Activated effector memory CD4-positive, alpha-beta T cell treated with anti-CD3 and anti-CD28 coated beads, Interleukin-2, amount 50 U/mL, for 16 hours (primary cell): ENCODE measurements around the gene FGD2.
"Not testable (repeated sequence)": the region's sequence is repeated elsewhere in the genome, so short reads cannot be mapped to it uniquely, and the experiment has no call there.

Experiments
- DNase-seq: peaks from one replicate; pipeline ENCODE4 v3.0.0-alpha.2; 2020

The FGD2 gene

DNA sequence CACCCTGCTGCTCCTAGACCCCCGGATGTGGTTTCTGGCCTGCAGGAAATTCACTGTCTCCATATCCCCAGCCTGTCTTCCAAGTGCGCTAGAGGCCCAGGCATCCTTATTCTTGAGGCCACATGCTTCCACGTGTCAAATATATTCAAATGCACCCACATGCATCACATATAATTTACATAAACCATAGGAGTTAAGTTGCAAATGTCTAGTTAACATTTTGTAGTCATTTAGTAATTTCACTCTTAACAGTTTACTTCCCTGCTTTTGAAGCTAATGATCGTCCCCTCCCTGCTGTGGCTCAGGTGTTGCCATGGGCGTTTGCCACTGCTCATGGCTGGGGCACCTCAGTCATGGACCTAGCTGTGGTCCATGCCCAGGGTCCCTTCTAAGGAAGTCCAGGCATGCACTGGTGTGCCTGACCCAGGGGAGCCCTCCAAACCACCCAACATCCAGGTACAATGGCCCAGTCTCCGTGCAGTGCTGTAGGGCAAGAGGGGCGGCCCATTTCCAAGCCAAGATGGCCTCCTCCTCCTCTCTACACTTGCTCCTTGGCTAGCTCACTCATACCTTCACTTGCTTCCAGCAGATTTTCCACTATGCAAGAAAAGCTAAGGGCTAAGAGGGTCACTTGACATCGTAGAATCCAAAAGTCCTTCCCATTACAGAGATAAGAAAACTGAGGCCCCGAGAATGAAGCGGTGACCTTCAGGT is 42.4 kb downstream of the FGD2 start:
- DNase-seq, result no peak

DNA sequence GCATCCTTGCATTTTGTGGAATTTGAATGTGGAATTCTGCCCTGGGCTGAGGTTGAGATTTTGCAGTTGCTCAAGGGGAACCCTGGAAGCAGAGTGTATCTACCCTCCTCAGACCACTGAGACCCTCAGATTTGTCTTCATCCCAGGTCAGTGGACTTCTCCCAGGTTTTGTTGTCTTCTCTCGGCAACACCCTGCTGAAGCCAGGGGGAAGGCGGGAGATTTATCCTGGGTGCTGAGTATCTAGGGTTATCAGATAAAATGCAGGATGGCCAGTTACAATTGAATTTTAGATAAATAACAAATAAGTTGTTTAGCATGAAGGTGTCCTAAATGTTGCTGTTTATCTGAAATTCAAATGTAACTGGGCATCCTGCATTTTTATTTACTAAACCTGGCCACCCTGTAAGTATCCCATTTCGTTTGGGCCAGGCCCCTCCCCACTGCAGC is 43.0 kb downstream of the FGD2 start:
- DNase-seq, result no peak

DNA sequence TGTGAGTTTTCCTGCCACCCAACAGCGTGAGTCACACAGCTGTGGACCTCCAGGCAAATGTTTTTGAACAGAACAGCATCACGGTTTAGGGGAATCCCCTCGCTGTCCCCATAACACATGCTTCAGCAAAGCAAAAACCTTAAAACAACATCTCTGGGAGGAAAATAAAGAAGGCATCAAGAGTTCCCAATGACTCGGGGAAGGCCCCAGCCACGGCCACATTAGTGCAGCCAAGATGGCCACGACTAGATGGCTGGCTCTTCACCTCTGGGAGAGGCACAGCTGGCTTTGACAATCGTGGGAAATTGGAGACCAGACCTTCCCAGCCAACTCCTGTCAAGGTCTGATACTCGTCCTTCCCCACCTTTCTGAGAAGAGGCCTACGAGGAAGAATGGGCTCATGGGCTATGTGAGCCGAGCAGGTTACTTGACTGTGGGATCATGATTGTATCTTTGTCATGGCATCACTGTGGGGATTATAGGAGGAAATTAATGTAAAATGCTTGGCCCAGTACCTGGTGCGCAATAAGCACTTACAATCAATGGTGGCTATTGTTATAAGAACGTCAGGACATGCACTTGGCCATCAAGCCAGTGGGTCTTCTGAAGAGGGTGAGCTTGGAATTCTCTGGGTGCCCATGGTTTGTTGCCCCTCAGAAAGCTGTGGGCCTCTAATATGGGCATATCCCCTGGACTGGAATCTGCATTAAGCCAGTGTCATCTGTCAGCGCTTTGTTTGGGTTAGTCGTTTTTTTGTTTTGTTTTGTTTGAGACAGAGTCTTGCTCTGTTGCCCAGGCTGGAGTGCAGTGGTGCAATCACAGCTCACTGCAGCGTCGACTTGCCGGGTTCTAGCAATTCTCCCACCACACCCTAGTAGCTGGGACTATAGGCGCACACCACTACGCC is 43.6 kb downstream of the FGD2 start:
- peak; percentile 90 for DNase-seq

DNA sequence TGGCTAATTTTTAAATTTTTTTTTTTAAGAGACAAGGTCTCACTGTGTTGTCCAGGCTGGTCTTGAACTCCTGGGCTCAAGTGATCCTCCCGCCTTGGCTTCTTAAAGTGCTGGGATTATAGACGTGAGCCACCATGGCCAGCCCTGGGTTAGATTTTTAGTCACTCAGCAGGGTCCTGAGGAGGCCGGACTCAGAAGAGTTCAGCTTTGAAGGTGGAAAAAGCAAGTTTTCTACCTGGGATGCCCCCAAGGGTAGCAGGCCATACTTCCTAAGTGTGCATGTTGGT is 44.2 kb downstream of the FGD2 start:
- no peak for DNase-seq

DNA sequence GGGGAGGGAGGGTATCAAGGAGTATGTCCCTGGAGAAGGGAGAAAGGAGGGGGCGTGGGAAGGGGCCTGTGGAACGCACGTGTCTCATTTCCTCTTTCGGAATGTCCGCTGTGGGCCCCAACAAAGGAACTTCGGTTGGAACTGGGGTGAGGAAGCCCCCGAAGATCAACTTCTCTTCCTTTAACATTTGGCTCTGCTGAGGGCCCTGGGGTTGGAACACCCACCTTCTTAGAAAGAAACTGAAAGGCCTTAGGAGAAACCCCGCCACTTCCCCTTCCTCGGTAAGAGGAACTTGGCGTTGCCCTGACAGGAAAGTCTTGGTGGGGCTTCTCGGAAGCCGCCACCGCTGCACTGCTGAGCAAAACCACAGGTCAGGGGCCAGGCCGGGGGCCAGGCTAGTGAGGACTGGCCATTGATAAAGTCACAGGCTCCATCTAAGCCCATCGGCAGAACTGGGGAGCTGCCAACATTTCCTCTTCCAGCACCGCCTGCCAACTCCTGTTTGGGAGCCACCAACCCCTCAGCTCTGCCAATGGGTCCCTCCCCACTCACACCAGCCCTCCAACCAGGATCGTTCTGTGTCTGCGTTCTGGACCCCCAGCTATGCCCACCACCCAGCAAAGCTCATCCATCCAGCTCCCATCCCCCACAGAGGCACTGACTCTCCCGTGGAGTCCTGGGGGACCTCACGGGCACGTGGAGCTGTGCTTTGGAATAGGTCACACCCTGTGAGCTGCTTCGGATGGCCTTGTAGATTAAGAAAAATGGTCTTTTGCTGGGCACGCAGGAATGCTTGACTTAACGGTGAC is 44.8 kb downstream of the FGD2 start:
- peak; percentile 84 for DNase-seq

DNA sequence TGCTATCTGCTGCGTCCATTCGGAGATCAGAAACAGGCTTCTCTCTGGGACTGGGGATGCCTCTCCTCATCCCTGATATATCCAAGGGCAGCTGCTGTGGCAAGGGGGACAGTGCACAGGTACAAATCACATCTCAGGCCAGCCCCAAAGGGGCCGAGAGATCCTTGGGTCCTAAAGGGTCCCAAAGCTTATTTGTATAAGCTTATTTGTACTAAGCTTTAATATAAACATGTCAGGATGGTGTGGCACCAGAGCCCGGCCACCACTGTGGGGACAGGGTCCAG is 45.3 kb downstream of the FGD2 start:
- DNase-seq, result no peak

DNA sequence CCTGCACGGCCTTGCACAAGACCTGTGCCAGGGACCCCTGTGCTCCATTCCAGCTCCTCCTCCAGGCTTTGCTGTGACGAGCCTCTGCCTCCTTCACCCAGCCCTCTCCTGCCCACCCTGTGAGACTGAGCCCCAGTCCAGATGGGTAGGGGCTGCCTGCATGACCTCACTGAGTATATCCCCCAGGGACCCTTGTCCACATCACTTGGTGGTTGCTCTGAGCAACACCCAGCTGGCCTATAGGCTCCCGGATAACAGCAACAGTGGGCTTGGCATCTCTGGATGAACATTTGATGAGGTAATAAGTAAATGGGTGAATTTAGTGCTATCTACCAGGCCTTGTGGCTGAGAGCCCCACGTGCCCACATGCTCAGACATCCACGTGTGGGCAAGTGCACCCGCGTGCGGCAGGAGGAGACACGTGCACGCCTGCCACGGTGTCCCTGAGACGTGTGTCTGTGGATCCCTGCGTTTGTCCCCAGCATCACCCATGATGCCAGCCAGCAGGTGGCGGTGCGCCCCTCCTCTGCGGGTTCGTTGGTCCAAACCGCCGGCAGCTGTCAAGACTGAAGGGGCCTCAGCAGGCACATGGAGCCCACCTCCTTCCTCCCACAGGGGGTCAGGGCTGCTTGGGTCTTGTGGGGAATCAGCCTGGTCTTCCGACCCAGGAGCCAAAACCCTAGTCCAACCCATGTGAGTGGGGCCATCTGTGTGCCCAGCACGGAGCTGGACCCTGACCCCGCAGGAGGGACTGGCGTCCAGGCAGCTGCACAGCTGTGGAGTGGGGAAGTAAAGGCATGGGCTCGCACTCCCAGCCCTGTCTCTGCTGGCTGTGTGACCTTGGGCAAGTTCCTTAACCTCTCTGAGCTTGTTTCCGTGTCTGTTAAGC is 45.9 kb downstream of the FGD2 start:
- DNase-seq, result peak; percentile 94

DNA sequence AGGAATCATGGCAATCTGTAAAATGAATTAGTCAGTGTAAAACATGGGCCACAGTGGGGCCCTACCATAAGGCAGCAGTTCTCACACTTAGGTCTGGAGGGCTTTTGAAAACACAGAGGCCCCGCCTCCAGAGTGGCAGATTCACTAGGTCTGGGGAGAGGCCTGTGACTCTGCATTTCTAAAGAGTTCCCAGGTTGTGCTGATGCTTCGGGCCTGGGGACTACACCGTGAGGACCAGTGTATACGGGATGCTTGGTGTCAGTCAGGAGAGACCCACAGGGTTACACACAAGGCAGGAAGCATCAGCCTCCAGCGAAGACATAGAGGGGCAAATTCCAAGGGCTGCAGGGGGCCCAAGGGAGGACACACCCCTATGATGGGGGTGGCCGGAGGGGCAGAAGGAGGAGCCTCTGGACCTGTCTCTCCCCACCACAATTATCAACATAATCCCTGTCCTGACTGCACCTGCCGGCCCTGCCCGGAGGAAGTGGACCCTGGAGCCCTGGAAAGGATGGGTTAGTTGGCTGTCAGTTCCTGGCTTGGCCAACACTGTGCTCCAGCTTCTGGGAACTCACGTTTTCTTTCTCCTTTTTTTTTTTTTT is 46.7 kb downstream of the FGD2 start:
- no peak for DNase-seq

DNA sequence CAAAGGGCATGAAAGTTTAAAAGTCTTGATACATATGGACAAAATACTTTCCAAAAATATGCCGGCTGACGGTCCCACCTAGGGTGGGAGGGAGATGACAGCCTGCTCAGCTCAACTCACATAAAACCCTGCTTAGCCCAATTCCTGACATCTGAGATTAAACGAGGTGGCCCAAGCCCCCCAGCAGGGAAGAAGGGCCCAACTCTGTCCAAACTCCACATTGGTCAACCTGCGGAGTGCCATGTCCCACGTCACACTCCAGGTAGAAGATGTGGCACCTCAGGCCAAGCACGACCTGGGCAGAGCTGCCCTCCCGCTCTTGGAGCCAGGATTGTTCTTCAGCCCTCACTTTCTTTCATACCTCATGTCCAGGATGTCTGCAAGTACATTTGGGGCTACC is 48.2 kb downstream of the FGD2 start:
- DNase-seq, result no peak

DNA sequence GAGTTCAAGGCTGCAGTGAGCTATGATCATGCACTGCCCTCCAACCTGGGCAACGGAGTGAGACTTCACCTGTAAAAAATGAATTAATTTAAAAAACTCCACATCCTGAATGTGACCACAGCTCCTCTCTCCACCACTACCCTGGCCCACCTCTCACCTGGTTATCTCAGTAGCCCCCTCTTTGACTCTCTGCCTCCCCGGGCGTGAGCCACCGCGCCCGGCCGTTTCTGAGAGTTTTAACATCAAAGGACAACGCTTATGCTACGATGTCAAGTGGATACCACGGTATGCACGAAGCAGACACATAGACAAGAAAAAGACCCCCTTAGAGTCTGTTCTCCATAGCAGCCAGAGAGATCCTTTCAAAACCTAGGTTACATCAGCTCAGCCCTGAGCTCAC is 48.7 kb downstream of the FGD2 start:
- no peak for DNase-seq

DNA sequence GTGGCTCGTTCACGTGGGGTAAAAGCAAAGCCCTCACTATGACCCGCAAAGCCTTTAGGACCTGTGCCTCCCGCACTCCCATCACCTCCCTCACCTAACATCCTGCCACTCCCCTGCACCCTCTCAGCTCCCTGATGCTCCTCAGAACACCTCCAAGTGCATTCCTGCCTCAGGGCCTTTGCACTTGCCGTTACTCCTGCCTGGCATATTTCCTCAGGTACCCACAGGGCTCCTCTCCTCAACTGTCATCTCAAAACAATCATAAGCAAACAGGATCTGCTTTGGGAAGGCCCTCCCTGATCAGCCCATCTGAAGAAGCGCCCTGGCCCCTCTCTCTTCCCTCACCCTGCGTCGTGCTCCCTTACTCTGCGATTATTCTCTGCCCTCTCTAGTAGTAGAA is 49.1 kb downstream of the FGD2 start:
- DNase-seq, result no peak

DNA sequence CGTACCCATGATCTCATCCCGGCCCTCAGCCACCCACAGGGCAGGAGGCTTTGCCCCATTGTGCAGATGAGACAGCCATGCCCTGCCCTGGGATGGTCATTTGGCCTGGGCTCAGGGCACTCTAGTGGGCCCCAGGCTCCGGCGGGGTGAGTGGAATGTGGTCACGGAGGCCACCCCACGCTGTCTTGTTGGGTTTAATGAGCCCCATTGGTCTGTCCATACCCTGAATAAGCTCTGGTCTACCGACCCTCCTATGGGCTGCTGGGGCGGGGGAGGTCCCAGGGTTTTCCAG is 50.6 kb downstream of the FGD2 start:
- no peak for DNase-seq

DNA sequence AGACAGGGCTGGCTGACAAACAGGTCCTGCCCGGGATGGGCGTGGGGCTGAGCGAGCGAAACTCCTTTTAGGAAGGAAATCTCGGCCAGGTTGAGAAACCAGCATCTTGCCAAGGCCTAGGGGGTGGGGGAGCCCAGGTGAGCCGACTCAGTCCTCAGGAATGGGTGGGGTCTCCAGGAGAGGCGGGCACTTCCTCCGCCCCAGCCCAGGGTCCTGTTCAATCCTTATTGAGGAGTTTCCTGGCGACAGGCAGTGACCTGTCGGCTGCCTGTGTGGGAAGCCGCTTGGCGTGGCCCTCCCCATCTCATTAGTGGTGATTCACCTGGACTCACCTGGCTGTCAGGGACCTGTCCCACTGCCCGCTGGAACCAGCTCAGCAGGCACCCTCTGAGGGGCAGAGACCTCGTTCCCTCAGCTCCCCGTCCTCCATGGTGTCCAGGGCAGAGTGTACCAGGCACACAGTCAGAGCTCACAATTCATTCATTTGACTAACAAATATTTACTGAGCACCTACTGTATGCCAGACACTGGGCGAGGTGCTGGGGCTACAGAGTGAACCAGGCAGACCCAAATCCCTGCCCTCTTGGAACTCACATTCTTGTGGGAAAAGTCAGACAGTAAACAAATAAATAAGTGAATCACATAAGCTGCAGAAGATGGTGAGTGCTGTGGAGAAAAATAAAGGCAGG is 51.1 kb downstream of the FGD2 start:
- DNase-seq, result no peak

DNA sequence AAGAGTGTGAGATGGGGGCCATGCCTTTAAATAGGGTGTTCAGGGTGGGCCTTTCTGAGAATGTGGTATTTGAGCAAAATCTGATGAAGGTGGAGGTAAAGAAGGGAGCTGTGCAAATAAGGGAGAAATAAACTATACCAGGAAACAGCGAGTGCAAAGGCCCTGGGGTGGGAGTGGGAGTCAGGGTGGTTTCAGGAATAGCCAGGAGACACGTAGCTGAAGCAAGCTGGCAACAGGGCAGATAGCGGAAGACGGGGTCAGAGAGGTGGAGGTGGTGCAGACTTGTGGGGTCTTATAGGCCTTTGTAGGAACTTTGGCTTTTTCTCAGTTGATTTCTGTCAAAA is 51.6 kb downstream of the FGD2 start:
- DNase-seq, result no peak

DNA sequence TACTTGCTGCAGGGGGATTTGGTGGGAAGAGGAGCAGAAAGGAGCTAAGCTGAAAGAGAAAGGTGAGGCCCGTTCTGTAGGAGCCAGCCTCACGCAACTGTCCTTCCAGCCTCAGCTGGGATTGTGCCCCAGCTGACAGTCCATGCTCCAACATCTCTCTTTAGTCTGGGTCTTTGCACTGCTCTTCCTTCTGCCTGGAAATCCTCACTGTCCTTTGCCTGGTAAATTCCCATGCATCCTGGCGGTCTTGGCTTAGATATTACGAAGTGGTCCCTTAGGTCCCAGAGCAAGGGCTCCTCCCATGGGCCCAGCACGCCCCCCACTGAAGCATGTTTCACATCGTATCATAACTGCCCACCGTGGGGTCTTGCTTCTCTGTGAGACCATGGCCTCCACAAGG is 52.2 kb downstream of the FGD2 start:
- DNase-seq, result no peak

DNA sequence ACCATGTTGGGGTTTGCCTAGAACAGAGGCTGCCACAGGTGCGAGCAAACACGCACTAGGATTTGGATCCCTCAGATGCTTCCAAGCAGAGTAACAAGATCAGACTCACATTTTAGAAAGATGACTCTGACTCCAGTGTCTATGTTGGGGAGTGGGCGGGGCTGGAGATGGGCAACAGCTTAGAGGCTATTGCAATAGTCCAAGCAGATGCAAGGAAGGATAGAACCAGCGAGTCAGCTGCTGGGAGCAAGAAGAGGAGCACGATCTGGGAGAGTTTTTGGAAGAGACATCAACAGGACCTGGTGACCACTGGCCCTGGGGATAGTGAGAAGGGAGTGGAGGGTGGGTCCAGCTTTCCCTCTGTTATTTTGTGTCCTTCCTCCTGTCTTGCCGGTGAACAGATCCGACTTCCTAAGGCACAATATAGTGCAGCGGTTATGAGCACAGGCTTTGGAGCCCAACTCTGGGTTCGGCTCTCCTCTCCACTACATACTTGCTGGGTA is 52.7 kb downstream of the FGD2 start:
- no peak for DNase-seq

DNA sequence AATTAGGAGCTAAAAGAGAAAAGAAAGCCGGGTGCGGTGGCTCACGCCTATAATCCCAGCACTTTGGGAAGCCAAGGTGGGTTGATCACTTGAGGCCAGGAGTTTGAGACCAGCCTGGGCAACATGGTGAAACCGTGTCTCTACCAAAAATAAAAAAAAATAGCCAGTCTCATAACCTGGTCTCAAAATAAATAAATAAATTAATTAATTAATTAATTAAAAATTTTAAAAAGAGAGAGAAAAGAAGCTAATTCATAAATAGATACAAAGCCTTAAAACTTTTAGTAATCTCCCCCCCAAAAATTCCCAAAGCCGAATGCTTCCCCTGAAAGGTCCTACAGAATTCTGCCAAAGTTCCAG is 53.5 kb downstream of the FGD2 start:
- not testable (repeated sequence) for DNase-seq

DNA sequence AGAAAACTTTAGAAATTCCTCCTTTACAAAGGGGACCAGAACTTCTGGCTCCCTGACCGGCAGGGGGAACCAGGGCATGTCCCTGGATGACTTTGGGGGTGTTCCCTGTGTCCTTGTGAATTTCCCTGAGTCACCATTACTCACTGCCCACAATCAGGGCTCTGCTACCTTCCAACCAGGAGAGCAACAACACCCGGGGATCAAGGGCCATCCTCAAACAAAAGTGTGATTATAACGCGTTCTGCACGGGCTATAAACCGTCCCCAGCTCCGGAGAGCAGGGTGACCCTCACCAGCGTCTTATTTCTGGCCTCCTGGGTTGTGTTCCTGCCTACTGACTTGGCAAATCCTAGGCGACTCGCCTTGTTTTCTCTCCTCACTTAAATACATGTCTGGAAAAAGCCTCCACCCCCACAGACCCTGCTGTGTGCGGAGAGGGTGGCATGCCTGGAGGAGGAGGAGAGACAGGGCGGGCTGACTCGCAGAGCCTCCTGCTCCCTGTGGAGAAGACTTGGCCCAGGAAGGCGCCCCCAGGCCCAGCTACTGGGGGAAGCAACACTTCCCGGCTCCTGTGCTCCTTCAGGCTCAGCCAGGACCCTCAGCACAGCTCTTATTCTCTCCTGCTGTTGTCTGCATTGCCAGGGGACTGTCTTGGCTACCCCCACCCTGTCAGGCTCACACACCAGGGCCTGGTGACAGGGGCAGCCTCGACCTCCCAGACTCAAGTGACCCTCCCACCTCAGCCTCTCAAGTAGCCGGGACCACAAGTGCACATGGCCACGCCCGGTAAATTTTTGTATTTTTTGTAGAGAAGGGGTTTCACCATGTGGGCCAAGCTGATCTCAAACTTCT is 54.1 kb downstream of the FGD2 start:
- DNase-seq, result no peak

DNA sequence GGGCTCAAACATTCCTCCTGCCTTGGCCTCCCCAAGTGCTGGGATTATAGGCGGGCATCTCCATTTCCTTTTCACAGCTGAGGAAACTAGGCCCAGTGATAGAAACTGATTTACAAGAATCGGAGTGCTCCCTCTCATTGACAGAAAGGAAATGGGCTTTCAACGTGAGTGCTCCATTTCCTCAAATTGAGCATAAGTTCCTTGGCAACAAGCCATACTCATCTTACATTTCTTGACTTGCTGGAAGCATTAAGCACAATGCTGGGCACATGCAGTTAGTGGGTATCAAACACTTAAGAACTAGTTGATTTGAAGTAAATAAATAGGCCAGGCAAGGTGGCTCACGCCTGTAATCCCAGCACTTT is 54.7 kb downstream of the FGD2 start:
- DNase-seq, result no peak

DNA sequence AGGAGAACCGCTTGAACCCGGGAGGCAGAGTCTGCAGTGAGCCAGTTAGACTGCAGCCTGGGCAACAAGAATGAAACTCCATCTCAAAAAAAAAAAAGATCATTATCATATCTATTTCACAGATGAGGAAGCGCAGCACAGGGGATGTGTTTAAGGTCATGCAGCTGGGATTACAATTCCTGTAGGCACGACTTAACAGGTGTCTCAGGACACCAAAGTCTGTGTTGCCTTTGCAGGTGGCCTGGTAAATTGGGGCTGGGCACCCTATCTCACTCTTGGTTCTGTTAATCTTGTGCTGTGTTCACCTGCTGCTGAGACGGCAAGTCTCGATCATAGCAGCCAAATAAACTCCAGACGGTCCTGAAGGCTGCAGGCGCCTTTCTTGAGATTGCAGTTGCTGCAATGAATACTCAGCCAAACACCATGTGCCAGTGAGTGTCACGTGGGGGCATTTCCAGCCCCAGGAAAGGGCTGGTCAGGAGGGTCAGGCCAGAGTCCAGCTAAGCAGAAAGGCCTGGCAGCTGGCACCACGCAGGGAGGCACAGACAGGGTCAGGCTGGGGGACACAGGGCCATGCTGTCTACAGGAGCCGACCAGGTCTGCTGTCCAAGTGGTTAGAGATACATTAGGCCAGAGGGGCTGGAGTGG is 55.8 kb downstream of the FGD2 start:
- no peak for DNase-seq

DNA sequence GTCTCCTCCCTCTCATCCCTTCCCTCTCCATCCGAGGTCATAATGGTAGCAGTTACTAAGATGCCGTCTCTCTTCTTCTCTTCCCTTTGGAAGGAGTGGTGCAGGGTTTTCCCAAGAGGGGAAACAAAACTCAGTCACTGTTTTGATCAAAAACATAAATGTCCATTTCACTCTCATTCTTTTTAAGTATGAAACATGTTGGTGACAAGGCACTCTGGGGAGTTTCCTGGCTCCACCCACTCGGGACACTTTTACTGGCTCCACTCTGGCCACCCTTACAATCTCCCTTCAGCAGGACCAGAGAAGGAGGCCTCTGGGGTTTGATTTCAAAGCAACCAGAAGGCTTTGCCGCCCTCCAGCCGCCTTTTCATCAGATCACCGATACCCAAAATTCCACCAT is 57.0 kb downstream of the FGD2 start:
- DNase-seq, result no peak
